ENCODE measurements around the gene DIAPH3.

The DIAPH3 gene

GRCh38 chr13:59665184-59665583, 498.5 kb downstream of the DIAPH3 start:
- no peak for DNase-seq

DNA sequence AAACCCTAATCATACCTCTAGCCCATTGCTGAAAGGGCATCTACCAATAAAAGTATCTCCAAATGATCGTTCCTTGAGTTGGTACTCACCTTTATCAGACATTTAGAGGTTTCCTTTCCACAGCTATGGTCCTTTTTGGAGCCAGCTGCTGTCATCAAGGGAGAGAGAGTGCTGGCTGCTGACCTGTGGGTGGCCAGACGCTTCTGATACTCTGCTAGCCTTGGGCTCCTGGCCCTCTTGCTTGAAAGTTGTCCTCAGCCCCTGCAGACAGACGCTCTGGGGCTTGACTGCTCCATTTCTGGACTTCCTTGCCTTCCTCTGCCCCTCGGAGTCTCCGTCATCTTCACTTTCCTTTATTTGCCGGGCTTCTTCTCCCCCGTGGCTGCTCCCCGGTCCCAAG, 499.1 kb downstream of the DIAPH3 start:
- no peak for DNase-seq

DNA sequence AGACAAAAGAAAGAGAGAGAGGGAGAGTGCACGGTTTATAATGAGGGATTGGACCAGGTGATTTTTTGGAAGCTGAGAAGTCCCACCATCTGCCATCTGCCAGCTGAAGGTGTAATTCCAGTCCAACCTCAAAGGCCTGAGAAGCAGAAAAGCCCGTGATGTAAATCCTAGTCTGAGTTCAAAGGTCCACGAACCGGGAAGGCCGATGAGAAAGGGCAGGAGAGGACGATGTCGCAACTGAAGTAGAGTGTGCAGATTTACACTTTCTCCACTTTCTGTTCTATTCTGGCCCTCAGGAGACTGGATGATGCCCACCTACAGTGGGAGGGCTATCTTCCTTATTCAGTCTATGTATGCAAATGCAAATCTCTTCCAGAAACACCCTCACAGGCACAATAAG, 500.0 kb downstream of the DIAPH3 start:
- no peak for DNase-seq

GRCh38 chr13:59660582-59660981, 503.1 kb downstream of the DIAPH3 start:
- no peak for DNase-seq

DNA sequence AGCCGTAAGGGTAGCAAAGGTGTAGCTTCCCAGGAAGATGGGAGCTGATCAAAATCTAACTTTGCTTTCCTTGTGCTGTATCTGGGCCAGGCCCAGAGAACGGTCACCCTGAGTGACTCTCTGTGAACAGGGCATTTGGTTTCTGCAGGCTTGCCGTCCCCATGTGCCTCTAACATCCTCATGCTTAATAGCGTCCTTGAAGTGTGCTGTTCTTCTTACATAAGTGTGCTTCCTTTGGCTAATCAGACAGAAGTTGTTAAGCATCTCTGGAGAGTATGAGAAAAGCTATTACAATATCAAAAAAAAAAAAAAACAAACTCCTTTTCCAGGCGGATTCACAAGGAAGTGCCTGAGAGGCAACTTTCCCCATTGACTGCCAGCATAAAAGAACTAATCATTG, 503.7 kb downstream of the DIAPH3 start:
- no peak for DNase-seq

- no peak for DNase-seq
Observed at GRCh38 chr13:59658738-59659330, 504.9 kb downstream of the DIAPH3 start.

- no peak for DNase-seq
Observed at GRCh38 chr13:59658027-59658737, 505.5 kb downstream of the DIAPH3 start.

GRCh38 chr13:59653916-59654315, 509.8 kb downstream of the DIAPH3 start:
- no peak for DNase-seq

DNA sequence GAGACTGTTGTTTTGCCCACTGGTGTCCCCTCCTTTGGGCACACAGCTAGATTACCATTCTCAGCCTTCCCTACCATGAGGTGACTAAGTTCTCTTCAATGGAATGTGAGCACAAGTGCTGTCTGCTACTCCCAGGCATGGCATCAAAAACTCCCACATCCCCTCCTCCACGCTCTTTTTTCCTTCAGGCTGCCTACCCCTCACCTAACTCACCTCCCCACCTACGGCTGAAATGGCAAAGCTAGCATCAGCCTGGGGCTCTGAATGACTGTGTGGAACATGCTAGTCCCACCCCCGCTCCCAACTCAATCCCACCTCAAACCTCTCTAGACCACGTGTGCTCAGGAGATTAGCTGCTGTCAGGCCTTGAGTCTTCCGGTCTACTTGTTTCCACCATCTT, 512.2 kb downstream of the DIAPH3 start:
- no peak for DNase-seq

- no peak for DNase-seq
Observed at GRCh38 chr13:59643906-59644626, 519.7 kb downstream of the DIAPH3 start.

DNA sequence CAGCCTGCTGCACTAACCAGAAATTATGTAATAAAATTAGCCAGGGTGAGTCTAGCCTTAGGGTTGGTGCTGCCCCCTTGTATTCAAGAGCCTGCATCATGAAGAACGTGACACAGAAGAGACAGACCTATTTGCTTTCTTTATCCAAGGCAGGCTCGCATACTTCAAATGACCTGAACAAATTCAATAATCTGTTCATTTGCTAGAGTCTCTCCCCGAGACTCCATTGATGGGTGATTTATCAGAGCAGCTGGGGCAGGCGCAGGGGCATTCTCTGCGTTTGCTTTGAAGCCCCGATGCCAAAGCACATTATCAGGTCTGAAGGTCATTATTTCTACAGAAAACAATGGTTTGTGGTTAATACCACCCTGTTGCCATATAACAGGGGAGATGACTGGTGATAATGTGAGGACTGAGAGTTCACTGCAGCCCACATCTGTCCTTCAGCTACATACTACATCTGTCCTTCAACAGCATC, 520.3 kb downstream of the DIAPH3 start:
- DNase-seq, result no peak

DNA sequence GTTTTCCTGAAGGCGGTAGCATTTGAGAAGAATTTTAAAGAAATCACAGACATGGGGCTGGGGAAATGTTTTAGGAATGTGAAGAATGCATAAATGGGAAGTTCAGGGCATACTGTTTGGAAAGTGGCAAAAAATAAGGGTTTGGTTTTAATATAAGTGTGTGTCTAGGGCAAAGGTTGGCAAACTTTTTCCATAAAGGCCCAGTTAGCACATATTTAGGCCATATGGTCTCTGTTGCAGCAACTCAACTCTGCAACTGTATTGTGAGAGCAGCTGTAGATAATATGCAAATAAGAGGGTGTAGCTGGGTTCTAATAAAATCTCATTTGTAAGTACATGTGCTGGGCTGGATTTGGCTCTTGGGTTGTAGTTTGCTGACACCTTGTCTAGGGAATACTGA, 521.9 kb downstream of the DIAPH3 start:
- DNase-seq, result no peak

GRCh38 chr13:59641261-59641660, 522.5 kb downstream of the DIAPH3 start:
- DNase-seq, result no peak

DNA sequence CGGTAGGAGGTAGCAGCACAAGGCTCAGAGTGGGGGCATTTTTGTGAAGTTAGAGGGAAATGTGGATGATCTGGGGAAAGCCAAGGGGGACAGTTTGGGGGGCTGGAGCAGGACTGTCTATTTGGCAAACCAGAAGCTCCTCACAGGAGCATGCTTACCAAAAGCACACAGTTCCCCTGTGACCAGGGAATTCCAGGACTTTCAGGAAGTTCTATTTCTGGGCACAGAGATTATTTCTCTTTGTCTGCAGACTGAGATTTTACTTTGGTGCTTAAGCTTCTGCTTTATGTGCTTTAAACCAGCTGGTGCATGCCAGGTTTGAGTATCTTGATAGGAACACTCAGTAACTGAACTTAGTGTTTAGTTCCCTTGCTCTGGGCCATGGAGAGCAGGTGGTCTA, 525.3 kb downstream of the DIAPH3 start:
- no peak for DNase-seq

GRCh38 chr13:59635589-59635988, 528.1 kb downstream of the DIAPH3 start:
- no peak for DNase-seq

- DNase-seq, result no peak
Observed at GRCh38 chr13:59633290-59633689, 530.4 kb downstream of the DIAPH3 start.

GRCh38 chr13:59631271-59631670, 532.5 kb downstream of the DIAPH3 start:
- DNase-seq, result no peak

GRCh38 chr13:59625111-59625510, 538.6 kb downstream of the DIAPH3 start:
- DNase-seq, result no peak

DNA sequence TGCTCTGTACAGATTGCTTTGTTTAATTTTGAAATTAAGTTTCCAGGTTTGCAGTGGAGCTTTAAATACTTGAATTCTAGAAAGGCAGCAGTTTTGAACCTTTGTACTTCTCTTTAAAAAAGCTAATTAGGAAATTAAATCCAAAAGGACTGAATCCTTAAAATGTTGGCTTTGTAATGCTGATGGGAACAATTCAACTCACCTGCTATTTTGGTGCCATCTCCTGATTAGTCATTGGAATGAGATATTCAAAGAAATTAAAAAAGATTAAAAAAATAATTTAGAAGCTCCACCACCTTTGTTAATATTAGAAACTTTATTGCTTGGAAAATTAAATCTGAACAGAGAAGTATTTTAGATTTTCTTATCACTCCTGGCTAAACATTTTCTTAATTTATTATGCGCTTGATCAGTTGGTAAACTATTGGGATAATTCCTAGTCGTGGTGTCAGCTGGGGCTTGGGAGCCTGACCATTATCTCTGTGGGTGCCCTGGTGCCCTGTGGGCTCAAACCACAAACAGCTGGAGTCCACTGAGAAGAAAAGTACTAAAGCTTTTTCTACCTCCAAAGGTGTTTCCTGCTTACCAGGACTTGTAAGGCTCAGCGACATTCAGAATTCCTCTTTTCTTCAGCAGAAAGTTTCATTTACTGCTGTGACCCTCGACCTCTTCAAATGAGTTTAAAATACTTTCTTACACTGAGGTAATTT, 540.4 kb downstream of the DIAPH3 start:
- no peak for DNase-seq

DNA sequence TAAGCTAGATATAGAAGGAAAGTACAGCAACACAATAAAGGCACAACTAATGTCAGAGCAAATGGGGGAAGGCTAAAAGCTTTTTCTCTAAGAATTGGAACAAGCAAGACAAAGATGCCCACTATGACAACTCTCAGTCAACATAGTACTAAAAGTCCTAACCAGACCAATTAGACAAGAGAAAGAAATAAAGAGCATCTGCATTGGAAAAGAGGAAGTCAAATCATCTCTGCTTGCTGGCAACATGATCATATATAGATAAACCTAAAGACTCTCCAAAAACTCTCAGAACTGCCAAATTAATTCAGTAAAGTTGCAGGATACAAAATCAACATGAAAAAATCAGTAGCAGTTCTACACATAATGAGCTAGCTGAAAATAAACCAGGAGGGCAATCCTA, 542.0 kb downstream of the DIAPH3 start:
- no peak for DNase-seq

Measured in NCI-H1092 treated with DMSO at 0.1 percent for 48 hours (cell line).